Left renal pelvis (tissue), 4 donors: Measurements from ENCODE around the gene RPL35A. TPM values are rescaled to one million over a fixed set of nuclear protein-coding genes. Genes with fewer than 3 reads are reported as not detected.

Source experiments
- DNase-seq, 4 donors: peaks; one replicate each; pipeline ENCODE4 v3.0.0-alpha.2; 2013; ENCODE audit warnings: low read depth in 4 of 4, low spot score in 3 of 4
- polyA plus RNA-seq, 4 donors: library from polyadenylated mRNA; unstranded; fragments of 120-200 nt; gene quantifications; one replicate each; pipeline ENCODE4 v1.2.1, GENCODE V29; 2013; ENCODE audit not compliant: insufficient read length in 4 of 4

RPL35A gene
- polyA plus RNA-seq, 4 donors = 1,642 to 1,812 (median 1,679) TPM

GRCh38 chr3:197994736-197995135 lies 44.7 kb downstream of the RPL35A start:
- no peak for DNase-seq

GRCh38 chr3:197996855-197997254 lies 46.9 kb downstream of the RPL35A start:
- no peak for DNase-seq

- no peak for DNase-seq
Observed at GRCh38 chr3:197997936-197998335, 47.9 kb downstream of the RPL35A start.

Other genes starting within 250 kb of the RPL35A start
- gene RUBCN, start 213.3 kb upstream of the RPL35A start, polyA plus RNA-seq = 10 to 100 TPM; 11.3 to 16.0 (median 12.7) TPM
- gene FYTTD1, start 200.3 kb upstream of the RPL35A start, polyA plus RNA-seq = 100 to 1,000 TPM in 3 of 4 donors, 10 to 100 TPM in 1; 86.2 to 128 (median 108) TPM
- 10 to 100 TPM; 35.0 to 52.9 (median 38.8) TPM for gene LRCH3, start 158.9 kb upstream of the RPL35A start, polyA plus RNA-seq
- 10 to 100 TPM in 2 of 4 donors, 1 to 10 TPM in 2; 5.1 to 11.3 (median 9.5) TPM for gene LMLN, start 10.0 kb downstream of the RPL35A start, polyA plus RNA-seq